GM12801 (cell line): ENCODE results near the gene TMEM63B.

Source experiments
- TF ChIP-seq, protein P1 (sequence below): IDR thresholded peaks from one replicate; pipeline ENCODE4 v1.5.1; 2011; ENCODE audit warnings: control low read depth; ENCODE audit not compliant: insufficient read length; ENCODE audit errors: extremely low read depth

Gene TMEM63B

DNA sequence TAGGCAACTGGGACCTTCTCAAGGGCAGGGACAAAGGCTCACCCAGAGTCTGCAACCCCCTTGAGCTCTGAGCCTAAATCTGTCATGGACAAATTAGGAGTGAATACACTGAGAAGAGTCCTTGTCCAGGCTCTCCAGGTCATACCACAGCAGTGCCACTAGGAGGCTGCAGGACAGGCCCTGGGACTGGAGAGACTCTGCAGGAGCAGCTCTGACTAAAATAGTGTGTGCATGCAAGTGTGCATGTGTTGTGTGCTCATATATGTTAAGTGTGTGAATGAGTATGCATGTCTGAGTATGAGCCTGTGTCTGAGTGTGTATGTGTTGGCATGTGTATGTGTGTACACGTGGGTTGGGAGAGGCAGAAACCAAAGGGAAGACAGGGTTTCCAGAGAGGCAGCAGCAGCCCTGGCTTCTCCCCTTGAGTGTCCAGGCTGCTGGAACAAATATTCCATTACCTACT lies 27.2 kb upstream of the TMEM63B start:
- TF ChIP-seq, protein P1, sequence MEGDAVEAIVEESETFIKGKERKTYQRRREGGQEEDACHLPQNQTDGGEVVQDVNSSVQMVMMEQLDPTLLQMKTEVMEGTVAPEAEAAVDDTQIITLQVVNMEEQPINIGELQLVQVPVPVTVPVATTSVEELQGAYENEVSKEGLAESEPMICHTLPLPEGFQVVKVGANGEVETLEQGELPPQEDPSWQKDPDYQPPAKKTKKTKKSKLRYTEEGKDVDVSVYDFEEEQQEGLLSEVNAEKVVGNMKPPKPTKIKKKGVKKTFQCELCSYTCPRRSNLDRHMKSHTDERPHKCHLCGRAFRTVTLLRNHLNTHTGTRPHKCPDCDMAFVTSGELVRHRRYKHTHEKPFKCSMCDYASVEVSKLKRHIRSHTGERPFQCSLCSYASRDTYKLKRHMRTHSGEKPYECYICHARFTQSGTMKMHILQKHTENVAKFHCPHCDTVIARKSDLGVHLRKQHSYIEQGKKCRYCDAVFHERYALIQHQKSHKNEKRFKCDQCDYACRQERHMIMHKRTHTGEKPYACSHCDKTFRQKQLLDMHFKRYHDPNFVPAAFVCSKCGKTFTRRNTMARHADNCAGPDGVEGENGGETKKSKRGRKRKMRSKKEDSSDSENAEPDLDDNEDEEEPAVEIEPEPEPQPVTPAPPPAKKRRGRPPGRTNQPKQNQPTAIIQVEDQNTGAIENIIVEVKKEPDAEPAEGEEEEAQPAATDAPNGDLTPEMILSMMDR = no peak

DNA sequence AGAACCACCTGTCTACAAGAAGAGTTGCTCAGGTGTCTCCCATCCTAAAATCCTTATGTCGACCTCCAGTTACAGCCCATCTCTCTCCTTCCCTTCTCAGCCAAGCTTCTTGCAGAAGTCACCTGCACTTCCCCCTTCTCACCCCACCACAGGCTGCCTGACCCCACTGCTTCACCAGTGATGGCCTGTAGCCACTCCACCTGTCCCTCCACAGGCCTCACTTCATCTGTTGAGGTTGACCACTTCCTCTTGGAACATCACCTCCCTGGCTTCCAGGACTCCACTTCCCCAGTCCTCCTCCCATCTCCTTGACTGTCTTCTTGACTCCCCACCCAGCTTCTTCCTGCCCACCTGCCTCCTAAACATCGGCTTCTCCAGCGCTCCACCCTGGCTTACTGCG lies 25.5 kb upstream of the TMEM63B start:
- TF ChIP-seq, protein P1 = no peak

DNA sequence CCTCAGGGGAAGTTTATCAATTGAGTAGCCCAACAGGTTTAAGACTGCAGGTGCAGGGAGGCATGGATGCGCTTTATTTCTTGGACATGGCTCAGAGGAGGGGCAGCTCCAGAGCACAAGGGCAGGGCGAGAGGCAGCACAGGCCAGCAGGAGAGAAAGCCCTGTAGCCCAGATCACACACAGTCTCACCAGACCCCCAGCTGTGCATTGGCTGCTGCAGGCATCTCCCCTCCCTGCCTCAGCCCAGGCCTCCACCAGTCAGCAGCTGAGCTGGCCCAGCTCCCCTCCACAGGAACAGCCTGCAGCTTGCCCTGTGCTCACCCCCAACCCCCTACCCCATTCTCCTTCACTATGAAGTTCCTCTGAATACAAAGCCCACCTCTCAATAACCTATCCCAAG lies 24.8 kb upstream of the TMEM63B start:
- TF ChIP-seq, protein P1 = no peak

DNA sequence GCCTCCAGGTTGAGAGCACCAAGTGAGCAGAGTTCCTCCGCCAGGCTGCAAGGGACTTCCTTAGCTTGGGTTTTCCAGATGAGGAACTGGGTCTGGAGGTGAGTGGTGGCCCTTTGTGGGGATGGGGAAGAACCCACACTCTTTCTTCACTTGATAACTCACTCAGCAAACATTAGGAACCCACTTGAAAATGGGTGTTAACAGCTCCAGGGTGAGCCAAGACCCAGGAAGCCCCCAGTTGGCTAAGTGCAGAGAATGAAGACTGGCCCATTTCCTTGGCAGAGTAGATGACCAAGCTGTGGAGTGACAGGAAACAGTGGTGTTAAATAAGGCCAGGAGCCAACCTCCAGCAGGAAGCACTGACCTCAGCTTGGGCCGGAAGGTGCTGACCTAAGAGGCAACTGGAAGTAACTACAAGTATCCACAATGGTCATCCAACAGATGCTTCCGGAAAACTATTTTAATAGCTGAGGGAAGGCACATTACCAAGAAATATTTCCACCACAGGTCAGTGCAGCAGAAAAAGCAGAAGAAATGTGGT lies 22.8 kb upstream of the TMEM63B start:
- TF ChIP-seq, protein P1 = no peak

DNA sequence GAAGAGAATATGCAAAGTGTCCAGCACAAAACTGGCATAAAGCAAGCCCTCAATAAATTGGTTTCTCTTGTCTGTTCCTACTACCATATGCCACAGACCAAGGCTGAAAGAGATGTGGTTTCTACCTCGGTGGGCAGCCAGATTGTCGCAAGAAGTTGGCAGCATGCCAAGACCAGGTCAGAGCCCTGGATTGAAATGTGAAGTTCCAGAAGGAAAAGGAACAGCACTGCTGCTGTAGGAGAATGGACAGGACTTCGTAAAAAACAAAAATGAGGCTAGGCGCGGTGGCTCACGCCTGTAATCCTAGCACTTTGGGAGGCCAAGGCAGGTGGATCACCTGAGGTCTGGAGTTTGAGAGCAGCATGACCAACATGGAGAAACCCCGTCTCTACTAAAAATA lies 22.2 kb upstream of the TMEM63B start:
- TF ChIP-seq, protein P1 = no peak

DNA sequence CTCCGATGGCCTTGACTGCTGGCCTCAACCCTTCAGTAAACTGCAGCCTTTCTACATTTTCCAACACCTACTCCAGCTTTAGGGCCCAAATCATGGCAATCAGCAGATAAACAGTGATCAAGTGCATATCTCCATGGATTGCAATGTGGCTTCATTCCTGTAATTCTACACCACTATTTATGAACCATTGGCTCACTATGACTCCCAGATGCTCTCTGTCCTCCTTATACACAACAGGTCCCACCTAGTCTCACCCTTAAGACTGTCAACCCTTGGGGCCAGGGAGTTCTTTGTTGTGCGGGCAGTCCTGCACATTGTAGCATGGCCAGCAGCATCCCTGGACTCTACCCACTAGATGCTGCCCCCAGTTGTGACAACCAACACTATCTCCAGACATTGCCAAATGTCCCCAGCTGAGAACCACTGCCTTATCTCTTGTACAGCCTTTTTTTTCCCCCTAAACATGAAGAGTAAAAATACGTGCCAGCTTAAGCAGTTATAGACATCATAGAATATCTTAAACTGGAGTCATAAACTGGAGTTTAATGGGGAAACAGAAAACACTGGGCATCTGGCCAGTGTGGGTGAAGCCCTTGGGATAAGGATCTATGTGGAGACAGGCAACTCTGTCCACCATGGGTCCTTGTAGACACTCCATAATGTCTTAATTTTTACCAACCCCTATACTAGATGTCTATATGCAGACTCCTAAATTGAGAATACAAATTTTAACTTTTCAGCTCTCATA lies 21.2 kb upstream of the TMEM63B start:
- TF ChIP-seq, protein P1 = no peak

DNA sequence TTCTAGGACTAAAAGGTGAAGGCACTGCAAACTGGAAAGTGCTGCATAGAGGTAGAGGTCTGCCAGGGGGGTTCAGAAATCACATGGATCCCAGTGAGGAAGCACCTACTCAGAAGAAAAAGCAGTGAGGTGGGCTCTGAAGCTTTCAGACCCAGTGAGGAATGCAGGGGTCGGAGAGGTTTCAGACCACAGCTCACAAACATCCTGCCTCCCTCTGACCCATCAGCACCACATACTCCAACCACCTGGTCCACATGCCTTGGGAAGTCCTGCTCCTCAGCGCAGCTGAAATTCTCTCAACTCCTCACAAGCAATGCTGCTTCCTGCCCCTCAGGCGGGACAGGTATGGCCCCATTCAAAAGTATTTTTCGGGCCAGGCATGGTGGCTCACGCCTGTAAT lies 20.3 kb upstream of the TMEM63B start:
- TF ChIP-seq, protein P1 = no peak
